22Rv1 (cell line): ENCODE data around the gene COL6A3.

ENCODE experiments used
- H3K27ac ChIP-seq: fragments of 450-650 bp; 2 replicates; pipeline ENCODE4 v1.5.1; 2017
- CTCF ChIP-seq: fragments of 450-650 bp; IDR thresholded peaks from 2 replicates; pipeline ENCODE4 v1.5.1; 2017; ENCODE audit warnings: mild to moderate bottlenecking
- ZFX ChIP-seq: fragments of 450-650 bp; IDR thresholded peaks from 2 replicates; pipeline ENCODE4 v1.6.1; 2017; ENCODE audit warnings: antibody characterized with exemption, borderline replicate concordance

COL6A3 gene

GRCh38 chr2:237406371-237406895 lies 7.5 kb downstream of the COL6A3 start:
- H3K27ac ChIP-seq = no peak overlapping the region
- TF ChIP-seq CTCF (no peak), ZFX (no peak)

- H3K27ac ChIP-seq = no peak overlapping the region
- TF ChIP-seq CTCF (no peak), ZFX (no peak)
Measured at GRCh38 chr2:237405605-237406004, 8.4 kb downstream of the COL6A3 start.

GRCh38 chr2:237405006-237405559 lies 8.9 kb downstream of the COL6A3 start:
- TF ChIP-seq ZFX (no peak), CTCF (no peak)
- H3K27ac ChIP-seq = no peak overlapping the region

- no peak for TF ChIP-seq CTCF
- TF ChIP-seq ZFX = no peak
- no peak overlapping the region for H3K27ac ChIP-seq
Measured at GRCh38 chr2:237404413-237404812, 9.6 kb downstream of the COL6A3 start.

- no peak overlapping the region for H3K27ac ChIP-seq
- TF ChIP-seq CTCF (no peak), ZFX (no peak)
Measured at GRCh38 chr2:237403024-237403882, 10.7 kb downstream of the COL6A3 start.

GRCh38 chr2:237400199-237400598 lies 13.8 kb downstream of the COL6A3 start:
- TF ChIP-seq CTCF (no peak), ZFX (no peak)
- no peak overlapping the region for H3K27ac ChIP-seq

- TF ChIP-seq CTCF = no peak
- no peak for TF ChIP-seq ZFX
- H3K27ac ChIP-seq = no peak overlapping the region
Measured at GRCh38 chr2:237397072-237397471, 16.9 kb downstream of the COL6A3 start.
